Lower lobe of right lung (tissue), 2 donors: ENCODE data around the gene CGNL1. TPM values are rescaled to one million over a fixed set of nuclear protein-coding genes. Genes with fewer than 3 reads are reported as not detected.

Experiments used
- ATAC-seq, 2 donors: fragments of 200-7000 bp; cut with Tn5 transposase; one replicate each; pipeline ENCODE4 v1.9.1; 2020 to 2022; ENCODE audit warnings: mild to moderate bottlenecking in 2 of 2, moderate library complexity in 2 of 2
- DNase-seq: peaks from one replicate; pipeline ENCODE4 v3.0.0-alpha.2; 2020
- H3K27ac ChIP-seq: fragments of 200-600 bp; one replicate; pipeline ENCODE4 v1.8.0; 2022
- H3K27me3 ChIP-seq: fragments of 200-600 bp; one replicate; pipeline ENCODE4 v1.8.0; 2022; ENCODE audit warnings: low read depth
- H3K36me3 ChIP-seq: fragments of 200-600 bp; one replicate; pipeline ENCODE4 v1.8.0; 2022; ENCODE audit warnings: mild to moderate bottlenecking
- H3K4me1 ChIP-seq: fragments of 200-600 bp; one replicate; pipeline ENCODE4 v1.8.0; 2022
- H3K4me3 ChIP-seq: fragments of 200-600 bp; one replicate; pipeline ENCODE4 v1.8.0; 2022; ENCODE audit warnings: mild to moderate bottlenecking
- H3K9me3 ChIP-seq: fragments of 200-600 bp; one replicate; pipeline ENCODE4 v1.8.0; 2022
- intact Hi-C: fragments of 100-400 bp; cut with DNase I; formaldehyde crosslinking; loops from one replicate; pipeline ENCODE4 v1.11.0; 2022
- total RNA-seq: library from RNA; stranded (reverse); fragmentation: NEBNext Ultra II Directional; extraction: Animal tissue kit (Norgen Biotek cat#: 25700); gene quantifications from one replicate; pipeline ENCODE4 v1.2.1, GENCODE V29; 2021
- TF ChIP-seq, protein P1 (sequence below): fragments of 200-600 bp; IDR thresholded peaks from one replicate; pipeline ENCODE4 v1.8.0; 2022; ENCODE audit warnings: antibody characterized with exemption, mild to moderate bottlenecking
- donor health status: DM: no; HTN: yes; CAD: no; lungs with severe emphysema.

The CGNL1 gene
- total RNA-seq, 1 donor from 2014 or later: 46.0 TPM

DNA sequence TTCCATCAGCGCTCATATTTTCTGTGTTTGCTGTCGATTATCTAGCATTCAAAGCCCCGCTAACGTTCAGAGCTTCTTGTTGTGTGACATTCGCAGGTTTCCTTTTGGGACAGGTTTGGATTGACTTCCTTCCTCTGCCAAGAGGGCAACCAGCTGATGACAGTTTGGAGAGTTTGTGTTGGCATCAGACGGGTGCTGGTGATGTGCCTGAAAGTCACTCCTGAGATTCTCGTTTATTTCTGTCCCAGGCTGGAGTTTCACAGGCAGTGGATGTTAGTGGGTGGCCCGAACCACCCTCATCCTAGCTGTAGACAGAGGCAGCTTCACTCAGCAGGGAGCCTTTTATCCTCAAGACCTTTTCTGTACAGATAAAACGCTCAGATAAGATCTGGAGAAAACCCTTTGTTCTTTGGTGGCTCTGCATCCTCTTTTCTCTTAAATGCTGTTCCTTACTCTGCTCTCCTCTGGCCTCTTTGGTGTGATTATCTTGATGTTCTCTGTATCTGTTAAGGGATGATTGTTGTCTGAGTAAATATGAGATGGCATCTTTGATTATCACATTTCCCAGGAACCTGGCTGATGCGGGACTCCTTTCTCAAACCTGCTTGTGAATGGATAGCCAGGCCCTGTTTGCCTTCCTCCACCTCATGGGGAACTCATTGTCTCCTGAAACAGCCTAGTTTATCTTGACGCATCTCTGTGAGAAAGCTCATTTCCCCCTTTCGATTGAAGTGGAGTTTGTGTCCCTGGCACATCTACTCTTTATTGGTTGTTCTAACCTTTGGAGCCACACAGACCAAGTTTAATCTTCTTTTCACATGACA lies 35.9 kb downstream of the CGNL1 start:
- H3K9me3 ChIP-seq: no peaks in the 10 kb centered on the region
- H3K36me3 ChIP-seq: no peaks in the 10 kb centered on the region
- intact Hi-C loops: no loop called here
- TF ChIP-seq, protein P1, sequence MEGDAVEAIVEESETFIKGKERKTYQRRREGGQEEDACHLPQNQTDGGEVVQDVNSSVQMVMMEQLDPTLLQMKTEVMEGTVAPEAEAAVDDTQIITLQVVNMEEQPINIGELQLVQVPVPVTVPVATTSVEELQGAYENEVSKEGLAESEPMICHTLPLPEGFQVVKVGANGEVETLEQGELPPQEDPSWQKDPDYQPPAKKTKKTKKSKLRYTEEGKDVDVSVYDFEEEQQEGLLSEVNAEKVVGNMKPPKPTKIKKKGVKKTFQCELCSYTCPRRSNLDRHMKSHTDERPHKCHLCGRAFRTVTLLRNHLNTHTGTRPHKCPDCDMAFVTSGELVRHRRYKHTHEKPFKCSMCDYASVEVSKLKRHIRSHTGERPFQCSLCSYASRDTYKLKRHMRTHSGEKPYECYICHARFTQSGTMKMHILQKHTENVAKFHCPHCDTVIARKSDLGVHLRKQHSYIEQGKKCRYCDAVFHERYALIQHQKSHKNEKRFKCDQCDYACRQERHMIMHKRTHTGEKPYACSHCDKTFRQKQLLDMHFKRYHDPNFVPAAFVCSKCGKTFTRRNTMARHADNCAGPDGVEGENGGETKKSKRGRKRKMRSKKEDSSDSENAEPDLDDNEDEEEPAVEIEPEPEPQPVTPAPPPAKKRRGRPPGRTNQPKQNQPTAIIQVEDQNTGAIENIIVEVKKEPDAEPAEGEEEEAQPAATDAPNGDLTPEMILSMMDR: no peak
- no peak overlapping the region for H3K4me3 ChIP-seq
- no peaks in the 10 kb centered on the region for H3K27me3 ChIP-seq
- no peak overlapping the region for H3K27ac ChIP-seq
- ATAC-seq: no peak
- DNase-seq: no peak
- peaks cover 3% of the 10 kb centered on the region for H3K4me1 ChIP-seq

DNA sequence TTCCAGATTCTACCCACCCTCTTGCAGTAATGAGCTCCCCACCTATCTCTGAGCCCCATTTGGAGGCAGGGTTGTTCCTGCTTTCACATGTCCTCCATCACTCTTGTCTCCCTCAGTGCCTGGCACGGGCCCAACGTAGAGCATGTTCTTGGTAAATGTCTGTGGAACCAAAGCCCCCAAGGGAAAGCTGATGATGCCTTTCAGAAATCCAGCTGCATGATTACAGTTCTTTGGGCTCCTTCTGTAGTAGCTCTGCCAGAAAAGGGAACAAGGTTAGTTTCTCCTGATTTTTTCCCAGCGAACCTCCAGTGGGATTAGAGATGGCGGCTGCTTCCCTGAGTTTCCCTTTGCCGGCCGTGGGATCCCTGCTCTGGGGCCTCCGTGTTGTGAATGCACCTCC lies 39.3 kb downstream of the CGNL1 start:
- no peaks in the 10 kb centered on the region for H3K9me3 ChIP-seq
- H3K4me3 ChIP-seq: no peak overlapping the region
- H3K27ac ChIP-seq: no peak overlapping the region
- intact Hi-C loops: no loop called here
- H3K36me3 ChIP-seq: no peaks in the 10 kb centered on the region
- H3K27me3 ChIP-seq: no peaks in the 10 kb centered on the region
- no peaks in the 10 kb centered on the region for H3K4me1 ChIP-seq
- no peak for DNase-seq
- TF ChIP-seq, protein P1: no peak
- ATAC-seq: no peak

DNA sequence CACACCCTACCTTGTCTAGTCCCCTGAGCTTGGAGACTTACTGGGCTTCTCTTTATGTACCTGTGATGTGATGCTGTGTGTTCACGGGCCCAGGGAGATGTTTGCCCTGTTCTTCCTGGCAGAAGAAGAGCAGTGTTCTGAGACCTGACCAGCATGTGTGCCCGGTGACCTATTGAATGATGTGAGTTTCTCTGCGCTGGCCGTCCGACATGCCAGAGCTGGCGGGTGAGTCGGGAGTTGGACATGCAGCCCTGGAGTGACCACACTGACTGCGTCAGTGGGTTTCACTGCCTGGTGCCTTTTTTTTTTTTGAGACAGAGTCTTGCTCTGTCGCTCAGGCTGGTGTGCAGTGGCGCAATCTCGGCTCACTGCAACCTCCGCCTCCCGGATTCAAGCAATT lies 42.3 kb downstream of the CGNL1 start:
- Histone ChIP-seq H3K4me1 (peaks cover 13% of the 10 kb centered on the region), H3K9me3 (no peaks in the 10 kb centered on the region), H3K27me3 (no peaks in the 10 kb centered on the region), H3K36me3 (no peaks in the 10 kb centered on the region), H3K27ac (no peak overlapping the region), H3K4me3 (no peak overlapping the region)
- TF ChIP-seq, protein P1: no peak
- ATAC-seq (no peak), DNase-seq (no peak)
- intact Hi-C loops: no loop called here

DNA sequence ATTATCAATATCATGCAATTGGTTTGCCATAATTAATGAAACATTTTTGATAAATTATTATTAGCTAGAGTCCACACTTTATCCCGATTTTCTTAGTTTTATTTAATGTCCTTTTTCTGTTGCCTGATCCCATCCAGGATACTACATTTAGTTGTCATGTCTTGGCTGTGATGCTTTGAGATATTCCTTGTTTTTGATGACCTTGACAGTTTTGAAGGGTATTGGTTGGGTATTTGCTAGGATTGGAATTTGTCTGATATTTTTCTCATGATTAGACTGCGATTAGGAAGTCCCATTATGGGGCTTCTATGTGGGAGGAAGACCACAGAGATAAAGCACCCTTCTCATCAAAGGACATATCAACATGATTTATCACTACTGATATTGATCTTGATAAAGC lies 43.0 kb downstream of the CGNL1 start:
- Histone ChIP-seq H3K4me3 (no peak overlapping the region), H3K27me3 (no peaks in the 10 kb centered on the region), H3K4me1 (peaks cover 13% of the 10 kb centered on the region), H3K27ac (no peak overlapping the region), H3K9me3 (no peaks in the 10 kb centered on the region), H3K36me3 (no peaks in the 10 kb centered on the region)
- intact Hi-C loops: no loop called here
- TF ChIP-seq, protein P1: no peak
- DNase-seq (no peak), ATAC-seq (no peak)

DNA sequence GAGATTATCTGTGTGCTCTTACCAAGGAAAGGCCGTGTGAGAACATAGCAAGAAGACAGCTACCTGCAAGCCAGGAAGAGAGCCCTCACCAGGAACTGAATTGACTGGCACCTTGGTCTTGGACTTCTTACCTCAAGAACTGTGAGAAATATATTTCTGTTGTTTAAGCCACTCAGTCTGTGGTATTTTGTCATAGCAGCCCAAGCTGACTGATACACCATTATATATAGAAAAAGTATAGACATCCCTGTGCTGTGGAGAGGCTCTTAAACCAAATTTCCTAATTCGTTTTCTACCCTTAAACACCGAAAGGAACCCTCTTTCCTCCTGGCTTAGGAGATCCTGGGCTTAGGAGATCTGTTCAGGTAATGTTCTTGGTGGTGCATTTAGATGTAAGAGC lies 44.8 kb downstream of the CGNL1 start:
- Histone ChIP-seq H3K4me3 (no peak overlapping the region), H3K27ac (peak overlapping the region; percentile 21), H3K4me1 (peaks cover 13% of the 10 kb centered on the region), H3K27me3 (no peaks in the 10 kb centered on the region), H3K9me3 (no peaks in the 10 kb centered on the region), H3K36me3 (no peaks in the 10 kb centered on the region)
- no peak for DNase-seq
- ATAC-seq: no peak
- TF ChIP-seq, protein P1: no peak
- intact Hi-C loops: no loop called here
